T47D (cell line): ENCODE data around the gene EYA2.
"Not testable (repeated sequence)": the region's sequence is repeated elsewhere in the genome, so short reads cannot be mapped to it uniquely, and the experiment has no call there.

Source experiments
- DNase-seq, 2 experiments: peaks; one replicate each; pipeline versions ENCODE4 v3.0.0 to v3.0.0-alpha.2; 2011 to 2012; ENCODE audit warnings: low read depth in 1 of 2, low spot score in 1 of 2
- JUND ChIP-seq: IDR thresholded peaks from 2 replicates; pipeline ENCODE4 v1.6.1; 2012; ENCODE audit warnings: low read depth
- in situ Hi-C: cut with HindIII; loops from 2 replicates; pipeline ENCODE4 v1.10.0; 2016; ENCODE audit warnings: low sequenced_read_pairs, low pct_unique_long_range_greater_than_20kb

Gene EYA2

DNA sequence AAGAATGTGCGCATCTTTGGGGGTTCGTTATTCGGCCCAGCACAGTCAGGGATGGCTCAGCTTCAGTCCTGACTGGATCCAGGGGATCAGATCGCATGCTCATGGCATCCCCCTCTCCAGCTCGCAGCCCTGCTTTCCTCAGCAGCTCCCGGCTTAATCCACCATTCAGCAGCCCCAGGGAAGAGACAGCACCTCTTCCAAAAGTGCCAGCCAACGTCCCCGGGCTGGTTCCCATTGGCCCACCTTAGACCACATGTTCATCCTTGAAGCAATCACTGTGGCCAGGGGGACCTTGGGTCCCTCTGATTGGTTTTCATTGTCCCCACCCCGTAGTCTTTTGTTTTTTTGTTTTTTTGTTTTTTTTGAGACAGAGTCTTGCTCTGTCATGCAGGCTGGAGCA, 273.2 kb downstream of the EYA2 start:
- no peak for TF ChIP-seq JUND
- in situ Hi-C loops: no loop called here
- no peak for DNase-seq

DNA sequence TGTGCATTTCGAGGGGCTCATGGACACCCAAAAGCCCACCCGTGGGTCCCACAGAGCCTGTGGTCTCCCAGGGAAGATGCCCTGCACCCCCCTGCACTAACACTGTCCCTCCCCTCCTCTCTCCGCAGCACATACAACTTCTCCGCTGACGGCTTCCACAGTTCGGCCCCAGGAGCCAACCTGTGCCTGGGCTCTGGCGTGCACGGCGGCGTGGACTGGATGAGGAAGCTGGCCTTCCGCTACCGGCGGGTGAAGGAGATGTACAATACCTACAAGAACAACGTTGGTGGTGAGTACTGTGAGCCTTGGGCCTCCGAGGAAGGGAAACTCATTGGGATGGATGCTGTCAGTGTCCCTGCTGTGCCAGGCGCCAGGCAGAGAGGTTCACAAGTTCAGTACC, 277.9 kb downstream of the EYA2 start:
- in situ Hi-C loops: no loop called here
- no peak for TF ChIP-seq JUND
- no peak for DNase-seq

DNA sequence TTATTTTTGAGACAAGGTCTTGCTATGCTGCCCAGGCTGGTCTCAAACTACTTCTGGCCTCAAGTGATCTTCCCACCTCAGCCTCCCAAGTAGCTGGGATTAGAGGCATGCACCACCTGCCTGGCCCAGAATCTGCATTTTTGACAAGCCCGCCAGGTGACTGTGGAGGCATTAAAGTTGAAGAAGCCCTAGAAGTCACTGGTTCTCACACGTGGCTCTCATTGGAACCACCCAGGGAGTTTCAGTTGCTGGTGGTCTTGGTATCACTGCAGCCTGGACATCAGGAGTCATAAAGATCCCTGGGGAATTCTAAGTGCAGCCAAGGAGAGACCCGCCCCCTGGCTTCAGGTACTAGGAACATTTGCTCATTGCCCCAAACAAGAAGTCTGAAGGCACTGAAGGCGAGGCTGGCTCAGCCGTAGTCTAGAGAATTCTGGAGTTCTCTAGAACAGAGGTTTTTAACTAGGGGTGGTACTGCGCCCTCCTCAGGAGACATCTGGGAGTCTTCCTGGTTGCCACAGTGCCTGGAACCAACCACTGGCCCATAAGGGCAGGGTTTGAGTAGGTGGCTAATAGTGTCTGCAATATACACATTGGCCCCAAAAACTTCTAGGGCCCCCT, 279.1 kb downstream of the EYA2 start:
- no peak for TF ChIP-seq JUND
- in situ Hi-C loops: no loop called here
- no peak for DNase-seq

DNA sequence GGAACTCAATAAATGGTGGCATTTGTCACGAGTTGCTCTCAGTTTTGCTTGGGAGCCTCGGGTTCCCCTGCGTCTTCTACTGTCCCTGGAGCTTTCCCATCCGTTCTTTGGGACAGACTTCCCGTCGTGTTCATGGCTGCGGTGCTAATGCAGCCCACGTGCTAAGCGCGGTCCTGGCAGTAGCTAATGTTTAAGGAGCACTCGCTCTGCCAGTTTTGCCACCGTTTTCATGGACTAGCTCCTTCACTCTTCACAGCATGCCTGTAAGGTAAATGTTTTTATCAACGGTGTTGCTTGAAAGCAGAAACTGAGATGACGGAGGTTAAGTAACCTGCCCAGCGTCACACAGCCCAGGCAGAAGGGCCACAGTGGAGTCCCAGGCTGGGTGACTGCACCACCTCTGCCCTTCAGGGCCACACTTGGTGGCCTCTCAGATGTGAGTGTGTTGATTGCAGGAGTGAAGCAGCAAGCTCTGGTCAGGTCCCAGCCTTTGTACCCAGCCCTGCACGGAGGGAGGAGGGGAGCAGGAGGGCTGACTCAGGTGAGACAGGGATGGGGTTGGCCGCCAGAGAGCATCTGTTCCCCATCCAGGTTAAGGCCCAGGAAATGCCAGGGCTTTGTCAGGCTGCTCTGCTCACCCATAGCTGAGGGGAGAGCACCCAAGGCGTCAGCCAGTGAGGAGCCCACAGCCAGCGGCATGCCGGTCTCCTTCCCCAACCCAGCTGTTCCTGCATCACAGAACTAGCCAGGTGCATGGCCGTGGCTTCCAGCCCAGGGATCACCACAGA, 280.0 kb downstream of the EYA2 start:
- TF ChIP-seq JUND: no peak
- in situ Hi-C loops: no loop called here
- DNase-seq: no peak

DNA sequence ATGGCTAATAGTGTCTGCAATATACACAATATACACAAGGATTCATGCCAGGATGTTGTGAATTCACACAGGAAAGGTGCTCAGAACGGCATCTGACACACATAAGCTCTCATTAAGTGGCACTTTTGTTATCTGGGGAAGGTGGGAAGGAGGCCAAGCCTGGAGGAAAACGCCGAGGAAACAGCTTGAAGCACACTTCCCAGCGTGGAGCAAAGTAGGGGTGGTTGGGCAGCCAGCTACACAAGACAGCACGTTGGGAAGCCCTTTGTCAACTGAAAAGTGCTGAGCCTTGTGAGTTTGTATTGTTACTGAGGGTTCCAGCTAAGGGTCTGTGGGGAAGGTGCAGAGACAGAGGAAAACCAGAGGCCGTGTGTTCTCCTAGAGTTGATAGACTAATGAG, 280.9 kb downstream of the EYA2 start:
- no peak for TF ChIP-seq JUND
- DNase-seq: no peak
- in situ Hi-C loops: no loop called here

DNA sequence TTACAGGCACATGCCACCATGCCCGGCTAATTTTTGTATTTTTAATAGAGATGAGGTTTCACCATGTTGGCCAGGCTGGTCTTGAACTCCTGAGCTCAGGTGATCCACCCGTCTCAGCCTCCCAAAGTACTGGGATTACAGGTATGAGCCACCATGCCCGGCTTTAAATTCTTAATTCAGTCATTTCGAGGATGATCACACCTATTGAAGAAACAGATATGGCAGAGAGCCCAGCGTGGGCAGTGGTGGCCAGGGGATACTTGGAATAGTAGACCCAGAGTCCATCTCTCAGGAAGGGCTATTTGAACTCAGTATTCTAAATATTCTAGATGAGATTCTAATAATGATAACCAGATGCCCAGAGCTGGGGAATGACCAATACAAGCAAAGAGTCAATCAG, 281.6 kb downstream of the EYA2 start:
- DNase-seq, in situ Hi-C loops: not testable (repeated sequence)

DNA sequence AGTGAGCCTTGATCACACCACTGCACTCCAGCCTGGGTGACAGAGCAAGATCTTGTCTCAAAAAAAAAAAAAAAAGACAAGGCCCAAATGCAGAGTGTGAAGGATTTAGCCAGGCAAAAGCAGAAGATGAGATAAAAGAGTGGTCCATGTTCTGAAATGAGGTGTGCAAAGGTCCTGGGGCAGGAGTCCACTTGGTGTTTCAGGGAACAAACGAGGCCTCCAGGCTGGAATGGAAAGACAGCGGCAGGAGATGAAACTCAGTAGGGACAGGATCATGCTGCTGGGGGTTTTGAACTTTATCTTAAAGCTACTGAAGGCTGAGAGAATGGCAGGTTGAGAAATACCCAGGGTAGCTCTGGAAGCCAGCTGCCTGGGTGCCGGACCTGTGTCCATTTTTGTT, 283.6 kb downstream of the EYA2 start:
- in situ Hi-C loops: no loop called here

DNA sequence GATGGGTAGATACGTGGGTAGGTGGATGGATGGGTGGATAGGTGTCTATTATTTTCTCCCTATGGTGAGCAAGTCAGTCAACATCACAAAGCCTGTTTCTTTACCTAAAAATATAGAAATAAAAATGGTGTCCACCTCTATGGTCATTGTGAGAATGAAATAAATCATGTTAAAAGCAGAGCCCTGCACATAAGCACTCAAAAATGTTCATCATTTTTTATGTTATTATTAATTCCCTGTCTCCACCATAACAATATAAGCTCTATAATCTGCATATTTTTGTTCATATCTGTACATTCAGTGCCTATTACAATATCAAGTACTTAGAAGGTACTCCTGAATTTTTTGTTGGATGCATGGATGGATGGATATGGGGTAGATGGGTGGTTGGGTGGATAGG, 284.2 kb downstream of the EYA2 start:
- in situ Hi-C loops: no loop called here
- DNase-seq: no peak
- no peak for TF ChIP-seq JUND

More for the DNA sequence above, 283.6 kb downstream of the EYA2 start:
- no peak for TF ChIP-seq JUND
- no peak for DNase-seq

DNA sequence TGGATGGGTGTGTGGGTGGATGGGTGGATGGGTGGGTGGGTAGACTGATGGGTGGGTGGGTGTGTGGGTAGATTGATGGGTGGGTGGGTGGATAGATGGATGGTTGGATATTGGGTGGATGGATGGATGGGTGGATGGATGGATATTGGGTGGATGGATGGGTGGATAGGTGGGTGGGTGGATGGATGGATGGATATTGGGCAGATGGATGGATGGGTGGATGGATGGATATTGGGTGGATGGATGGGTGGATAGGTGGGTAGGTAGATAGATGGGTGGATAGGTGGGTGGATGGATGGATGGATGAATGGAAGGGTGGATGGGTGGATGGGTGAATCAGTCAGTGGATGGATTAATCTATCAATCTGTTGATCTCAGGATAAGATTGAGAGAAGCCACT, 284.6 kb downstream of the EYA2 start:
- no peak for DNase-seq
- in situ Hi-C loops: no loop called here
- TF ChIP-seq JUND: no peak

DNA sequence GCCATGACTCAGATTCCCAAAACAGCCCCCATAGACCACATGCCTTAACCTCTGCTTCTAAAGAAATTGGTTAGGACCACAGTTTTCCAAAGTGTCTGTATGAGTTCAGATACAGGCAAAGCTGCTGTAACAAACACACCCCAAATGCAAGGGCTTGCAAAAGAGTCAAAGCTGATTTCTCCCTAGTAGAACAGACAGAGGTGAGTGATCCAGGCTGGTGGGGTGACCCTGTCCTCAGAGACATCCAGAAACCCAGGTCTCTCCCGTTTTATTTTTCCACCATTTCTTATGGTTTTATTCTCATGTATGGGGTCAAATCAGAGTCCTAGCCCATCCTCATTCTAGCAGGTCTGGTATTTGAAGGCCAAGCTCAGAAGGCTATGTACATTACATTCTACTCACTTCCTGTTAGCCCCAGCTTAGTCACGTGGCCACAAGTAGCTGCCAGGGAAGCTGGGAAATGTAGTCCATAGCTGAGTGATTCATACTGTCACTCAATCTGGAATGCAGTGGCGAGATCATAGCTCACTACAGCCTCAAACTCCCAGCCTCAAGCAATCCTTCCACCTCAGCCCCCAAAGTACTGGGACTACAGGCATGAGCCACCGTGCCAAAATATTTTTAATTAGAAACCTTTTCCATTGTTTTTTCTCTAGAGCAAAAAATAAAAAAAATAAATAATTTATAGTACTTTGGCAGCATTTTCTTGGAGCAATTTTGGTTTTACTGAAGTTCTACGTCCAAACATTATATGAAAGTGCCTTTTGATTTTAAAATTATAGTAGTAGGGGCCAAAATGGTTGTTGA, 286.6 kb downstream of the EYA2 start:
- no peak for TF ChIP-seq JUND

DNA sequence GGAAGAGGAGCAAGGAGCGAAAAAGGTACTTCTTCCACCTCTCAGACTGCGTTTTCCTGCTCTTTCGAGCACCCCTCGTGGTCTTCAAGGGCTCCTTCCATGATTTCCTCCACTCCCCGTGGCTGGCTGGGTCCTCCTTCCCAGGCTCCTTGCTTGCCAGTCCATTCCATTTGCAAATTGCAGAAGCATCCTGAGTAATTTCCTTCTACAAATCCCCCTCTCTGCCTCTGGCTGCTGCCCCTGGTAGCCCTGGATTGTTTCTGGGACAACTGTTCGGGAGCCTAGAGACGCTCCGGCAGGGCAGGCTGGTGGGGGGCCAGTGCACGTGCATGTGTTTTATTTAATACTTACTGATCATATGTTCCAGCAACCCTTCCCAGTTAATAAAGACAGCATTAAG, 288.7 kb downstream of the EYA2 start:
- no peak for DNase-seq
- in situ Hi-C loops: no loop called here
- no peak for TF ChIP-seq JUND

More for the DNA sequence above, 286.6 kb downstream of the EYA2 start:
- peak; percentile 87 to 90 for DNase-seq
- in situ Hi-C loops: no loop called here

DNA sequence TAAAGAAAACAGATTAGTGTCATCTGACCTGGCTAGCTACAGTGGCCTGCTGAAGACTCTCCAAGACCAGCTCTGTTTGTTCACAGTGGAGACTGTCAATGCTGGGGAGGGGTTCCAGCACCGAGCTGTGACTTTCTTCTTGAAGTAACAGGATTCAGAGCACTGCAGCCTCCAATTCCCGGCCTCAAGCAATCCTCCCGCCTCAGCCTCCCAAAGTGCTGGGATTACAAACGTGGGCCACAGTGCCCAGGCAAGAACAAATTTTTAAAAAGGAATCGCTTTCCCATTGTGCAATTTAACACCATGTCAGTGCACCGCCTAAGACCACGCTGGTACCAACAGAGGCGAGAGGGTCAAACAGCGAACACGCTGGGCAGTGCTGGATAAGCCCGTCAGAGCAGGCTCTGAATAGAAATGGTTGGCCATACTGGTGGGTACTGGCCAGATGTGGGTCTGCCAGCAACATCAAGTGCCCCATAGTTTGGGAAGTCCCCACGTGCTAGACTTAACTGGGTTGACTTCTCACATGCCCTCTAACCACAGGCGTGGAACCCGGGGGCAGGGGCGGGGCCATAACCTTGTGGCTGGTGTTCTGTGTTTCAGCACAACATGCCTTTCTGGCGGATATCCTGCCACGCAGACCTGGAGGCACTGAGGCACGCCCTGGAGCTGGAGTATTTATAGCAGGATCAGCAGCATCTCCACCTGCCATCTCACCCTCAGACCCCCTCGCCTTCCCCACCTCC, 293.0 kb downstream of the EYA2 start:
- no peak for TF ChIP-seq JUND
- DNase-seq: no peak
- in situ Hi-C loops: no loop called here

DNA sequence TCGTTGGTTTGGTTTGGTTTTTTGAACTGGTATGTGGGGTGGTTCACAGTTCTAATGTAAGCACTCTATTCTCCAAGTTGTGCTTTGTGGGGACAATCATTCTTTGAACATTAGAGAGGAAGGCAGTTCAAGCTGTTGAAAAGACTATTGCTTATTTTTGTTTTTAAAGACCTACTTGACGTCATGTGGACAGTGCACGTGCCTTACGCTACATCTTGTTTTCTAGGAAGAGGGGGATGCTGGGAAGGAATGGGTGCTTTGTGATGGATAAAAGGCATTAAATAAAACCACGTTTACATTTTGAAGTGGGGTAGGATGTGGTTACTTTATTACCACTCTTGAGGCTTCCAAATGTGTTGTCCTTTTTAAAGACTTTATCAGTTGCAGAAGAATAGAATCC, 293.9 kb downstream of the EYA2 start:
- in situ Hi-C loops: no loop called here
- no peak for DNase-seq
- no peak for TF ChIP-seq JUND
